ENCODE measurements around the gene NHSL2. TPM values are rescaled to one million over a fixed set of nuclear protein-coding genes. Genes with fewer than 3 reads are reported as not detected.
A peak's percentile ranks its signal among the peaks of the same experiment; 100 is the strongest.

NHSL2 gene
- polyA plus RNA-seq, 3 donors = 16.6 to 39.8 (median 22.8) TPM

GRCh38 chrX:72084114-72084513, 173.5 kb downstream of the NHSL2 start:
- no peak for TF ChIP-seq CTCF (IDR thresholded peaks at IDR 0.05)
- Histone ChIP-seq H3K27me3 (ENCODE audit: control insufficient read depth in 2 of 2, insufficient read depth in 2 of 2, low read length in 2 of 2) (no peaks in the 10 kb centered on the region), H3K4me1 (ENCODE audit: control insufficient read depth in 1 of 2, insufficient read depth in 2 of 2, low read length in 2 of 2) (peaks cover 32 to 35% of the 10 kb centered on the region in 2 donors), H3K36me3 (replicated peaks in 1 of 2; ENCODE audit: control insufficient read depth in 1 of 2, insufficient read depth in 2 of 2, low read length in 2 of 2) (no peaks in the 10 kb centered on the region), H3K9ac (ENCODE audit: insufficient read depth, low read length, poor library complexity, severe bottlenecking) (no peak overlapping the region), H3K9me3 (replicated peaks in 1 of 2; ENCODE audit: control insufficient read depth in 1 of 2, insufficient read depth in 1 of 2, low read length in 2 of 2) (no peaks in the 10 kb centered on the region), H3K4me3 (replicated peaks in 1 of 3; ENCODE audit: low read depth in 2 of 3, low read length in 3 of 3) (no peak overlapping the region), H3K27ac (ENCODE audit: low read depth in 1 of 2, low read length in 2 of 2) (no peak overlapping the region), H2AFZ (ENCODE audit: insufficient read depth, low read depth, low read length, poor library complexity, severe bottlenecking) (no peak overlapping the region), H3K4me2 (replicated peaks; ENCODE audit: extremely low read depth, low read length, poor library complexity, severe bottlenecking) (no peak overlapping the region), H3K79me2 (ENCODE audit: insufficient read depth, low read length) (no peaks in the 10 kb centered on the region), H4K20me1 (ENCODE audit: insufficient read depth, low read length) (no peaks in the 10 kb centered on the region)
- intact Hi-C loops (cut with micrococcal nuclease) = no loop called here
- Mint-ChIP-seq H3K27me3 (ENCODE audit: low read depth in 3 of 3) (peaks cover 0 to 25% (median 0%) of the 10 kb centered on the region in 3 donors), H3K9me3 (peaks cover 0 to 5% (median 0%) of the 10 kb centered on the region in 7 donors), H3K4me1 (peaks cover 47% of the 10 kb centered on the region), H3K4me3 (no peak overlapping the region), H3K36me3 (peaks cover 0 to 6% of the 10 kb centered on the region in 2 donors), H3K27ac (no peak overlapping the region)
- WGBS (ENCODE audit: insufficient coverage) = 80% methylated on average over 1 of the region's 1 CpG
- no peak for DNase-seq

- no peak for DNase-seq
- H3K27ac Mint-ChIP-seq = peak overlapping the region in 1 of 7 donors; percentile 38
- H3K4me1 Mint-ChIP-seq = peaks cover 19% of the 10 kb centered on the region
- no peak overlapping the region for H3K4me3 ChIP-seq (replicated peaks in 1 of 3; ENCODE audit: low read depth in 2 of 3, low read length in 3 of 3)
- H3K36me3 Mint-ChIP-seq = peaks cover 0 to 6% of the 10 kb centered on the region in 2 donors
- H3K36me3 ChIP-seq (replicated peaks in 1 of 2; ENCODE audit: control insufficient read depth in 1 of 2, insufficient read depth in 2 of 2, low read length in 2 of 2) = no peaks in the 10 kb centered on the region
- peaks cover 0 to 28% (median 0%) of the 10 kb centered on the region in 3 donors for H3K27me3 Mint-ChIP-seq (ENCODE audit: low read depth in 3 of 3)
- intact Hi-C loops (cut with micrococcal nuclease) = no loop called here
- H3K27ac ChIP-seq (ENCODE audit: low read depth in 1 of 2, low read length in 2 of 2) = no peak overlapping the region
- TF ChIP-seq CTCF (IDR thresholded peaks at IDR 0.05) = no peak
- no peaks in the 10 kb centered on the region for H3K27me3 ChIP-seq (ENCODE audit: control insufficient read depth in 2 of 2, insufficient read depth in 2 of 2, low read length in 2 of 2)
- H3K9me3 Mint-ChIP-seq = peaks cover 0 to 3% (median 0%) of the 10 kb centered on the region in 7 donors
- no peak overlapping the region for H2AFZ ChIP-seq (ENCODE audit: insufficient read depth, low read depth, low read length, poor library complexity, severe bottlenecking)
- H4K20me1 ChIP-seq (ENCODE audit: insufficient read depth, low read length) = no peaks in the 10 kb centered on the region
- H3K9me3 ChIP-seq (replicated peaks in 1 of 2; ENCODE audit: control insufficient read depth in 1 of 2, insufficient read depth in 1 of 2, low read length in 2 of 2) = no peaks in the 10 kb centered on the region
- H3K4me1 ChIP-seq (ENCODE audit: control insufficient read depth in 1 of 2, insufficient read depth in 2 of 2, low read length in 2 of 2) = peaks cover 3 to 7% of the 10 kb centered on the region in 2 donors
- H3K9ac ChIP-seq (ENCODE audit: insufficient read depth, low read length, poor library complexity, severe bottlenecking) = no peak overlapping the region
- no peak overlapping the region for H3K4me3 Mint-ChIP-seq
- no peaks in the 10 kb centered on the region for H3K79me2 ChIP-seq (ENCODE audit: insufficient read depth, low read length)
- WGBS (ENCODE audit: insufficient coverage) = no CpG with 5 or more reads among the region's 1 CpG
- no peak overlapping the region for H3K4me2 ChIP-seq (replicated peaks; ENCODE audit: extremely low read depth, low read length, poor library complexity, severe bottlenecking)
Observed at GRCh38 chrX:72086995-72087394, 176.3 kb downstream of the NHSL2 start.
